IPS-15b (cell line): ENCODE measurements around the gene COL27A1.

Experiments used
- H3K27me3 ChIP-seq: one replicate; pipeline ENCODE4 v1.6.1; 2013; ENCODE audit warnings: low read length; ENCODE audit not compliant: control insufficient read depth, insufficient read depth
- H3K36me3 ChIP-seq: one replicate; pipeline ENCODE4 v1.6.1; 2013; ENCODE audit warnings: low read length; ENCODE audit not compliant: control insufficient read depth, insufficient read depth
- H3K4me1 ChIP-seq: one replicate; pipeline ENCODE4 v1.6.1; 2013; ENCODE audit warnings: mild to moderate bottlenecking, low read length; ENCODE audit not compliant: control insufficient read depth, insufficient read depth
- H3K4me3 ChIP-seq: one replicate; pipeline ENCODE4 v1.5.1; 2013; ENCODE audit warnings: low read depth, low read length
- H3K9ac ChIP-seq: one replicate; pipeline ENCODE4 v1.6.1; 2013; ENCODE audit warnings: low read depth, mild to moderate bottlenecking, low read length
- H3K9me3 ChIP-seq: one replicate; pipeline ENCODE4 v1.6.1; 2013; ENCODE audit warnings: mild to moderate bottlenecking, low read length; ENCODE audit not compliant: control insufficient read depth, insufficient read depth

Gene COL27A1

DNA sequence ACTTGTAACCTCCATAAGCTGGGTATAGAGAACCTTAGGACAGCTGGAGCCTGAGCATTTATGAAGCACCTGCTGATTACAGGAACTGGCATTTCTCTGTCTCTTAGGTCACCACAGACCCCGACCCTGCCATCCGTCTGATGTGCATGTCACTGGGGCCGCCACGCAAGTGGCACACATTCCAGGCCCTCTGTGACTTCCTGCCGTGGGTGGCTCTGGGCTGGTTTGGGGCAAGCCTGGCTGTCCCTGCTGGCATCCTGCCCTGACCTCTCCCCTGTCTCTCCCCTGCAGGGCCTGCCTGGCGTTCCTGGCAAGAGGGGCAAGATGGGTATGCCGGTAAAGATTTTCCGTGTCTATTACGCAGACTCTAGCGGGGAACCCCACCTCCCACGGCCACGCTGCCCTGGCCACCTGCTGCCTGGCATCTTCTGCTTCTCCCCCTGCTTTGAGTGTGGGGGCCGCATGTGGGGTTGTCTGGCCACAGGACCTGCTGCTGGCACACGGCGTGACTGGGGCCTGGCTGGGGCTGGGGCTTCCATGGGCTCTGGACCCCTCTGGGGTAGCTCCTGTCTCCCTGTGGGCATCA, 55.4 kb downstream of the COL27A1 start:
- H3K4me1 ChIP-seq, result no peaks in the 10 kb centered on the region
- H3K27me3 ChIP-seq, result no peaks in the 10 kb centered on the region
- peaks cover 15% of the 10 kb centered on the region for H3K36me3 ChIP-seq
- H3K9ac ChIP-seq, result no peak overlapping the region
- no peaks in the 10 kb centered on the region for H3K9me3 ChIP-seq
- no peak overlapping the region for H3K4me3 ChIP-seq

DNA sequence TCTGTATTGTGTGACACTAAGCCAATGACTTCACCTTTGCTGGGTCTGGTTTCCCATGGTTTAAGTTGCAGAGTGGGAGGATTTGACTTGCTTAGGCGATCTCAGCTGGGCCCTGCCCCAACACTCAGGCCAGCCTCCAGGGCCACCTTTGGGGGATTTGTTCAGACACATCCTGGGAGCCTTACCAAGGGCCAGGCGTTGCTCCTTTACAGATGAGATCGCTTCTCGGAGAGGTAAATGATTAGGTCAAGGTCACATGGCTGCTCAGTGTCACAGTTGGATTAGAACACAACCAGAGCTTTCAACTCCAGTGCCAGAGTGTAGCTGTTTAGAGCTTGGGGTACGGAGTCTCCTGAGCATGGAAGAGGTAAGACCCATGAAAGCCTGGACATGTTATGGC, 57.5 kb downstream of the COL27A1 start:
- Histone ChIP-seq H3K9ac (no peak overlapping the region), H3K36me3 (peaks cover 15% of the 10 kb centered on the region), H3K27me3 (no peaks in the 10 kb centered on the region), H3K9me3 (no peaks in the 10 kb centered on the region), H3K4me3 (no peak overlapping the region), H3K4me1 (no peaks in the 10 kb centered on the region)

DNA sequence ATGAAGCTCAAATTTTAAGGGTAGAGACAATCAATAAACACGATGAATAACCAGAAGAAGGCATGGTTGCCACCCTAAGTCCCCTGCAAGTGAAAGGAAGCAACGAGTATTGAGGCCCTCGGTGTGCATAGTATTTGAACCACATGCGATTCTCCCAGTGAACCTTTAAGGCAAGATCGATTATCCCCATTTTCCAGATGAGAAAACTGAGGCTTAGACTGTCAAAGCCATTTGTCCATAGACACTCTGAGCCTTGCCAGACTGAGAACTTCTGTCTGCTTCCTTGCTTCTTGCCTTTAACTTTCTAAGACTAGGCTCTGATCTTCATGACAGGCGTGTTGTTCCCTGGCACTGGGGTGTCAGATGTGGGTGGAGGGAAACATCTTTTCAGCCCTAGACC, 58.2 kb downstream of the COL27A1 start:
- no peaks in the 10 kb centered on the region for H3K9me3 ChIP-seq
- H3K36me3 ChIP-seq, result peaks cover 15% of the 10 kb centered on the region
- no peak overlapping the region for H3K9ac ChIP-seq
- H3K27me3 ChIP-seq, result no peaks in the 10 kb centered on the region
- H3K4me1 ChIP-seq, result no peaks in the 10 kb centered on the region
- no peak overlapping the region for H3K4me3 ChIP-seq

DNA sequence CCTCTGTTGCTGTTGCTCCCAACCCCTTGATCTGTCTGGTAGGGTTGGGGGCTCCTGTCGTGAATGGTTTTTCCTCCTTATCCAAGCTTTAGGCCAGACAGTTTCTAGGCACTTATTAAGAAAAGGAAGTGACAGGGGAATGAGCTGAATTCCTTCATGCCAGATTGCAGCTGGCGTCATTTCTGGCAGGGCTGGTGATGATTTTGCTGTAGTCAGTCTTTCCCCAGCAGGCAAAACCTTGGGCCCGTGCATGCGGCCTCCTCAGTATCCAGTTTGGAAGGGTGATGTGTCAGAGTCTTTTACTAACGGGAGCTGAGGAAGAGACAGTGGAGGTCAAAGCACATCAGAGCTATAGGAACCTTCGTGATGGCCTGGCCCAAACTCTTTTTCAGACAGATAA, 58.8 kb downstream of the COL27A1 start:
- no peak overlapping the region for H3K9ac ChIP-seq
- no peak overlapping the region for H3K4me3 ChIP-seq
- no peaks in the 10 kb centered on the region for H3K9me3 ChIP-seq
- no peaks in the 10 kb centered on the region for H3K27me3 ChIP-seq
- H3K4me1 ChIP-seq, result no peaks in the 10 kb centered on the region
- peaks cover 15% of the 10 kb centered on the region for H3K36me3 ChIP-seq

DNA sequence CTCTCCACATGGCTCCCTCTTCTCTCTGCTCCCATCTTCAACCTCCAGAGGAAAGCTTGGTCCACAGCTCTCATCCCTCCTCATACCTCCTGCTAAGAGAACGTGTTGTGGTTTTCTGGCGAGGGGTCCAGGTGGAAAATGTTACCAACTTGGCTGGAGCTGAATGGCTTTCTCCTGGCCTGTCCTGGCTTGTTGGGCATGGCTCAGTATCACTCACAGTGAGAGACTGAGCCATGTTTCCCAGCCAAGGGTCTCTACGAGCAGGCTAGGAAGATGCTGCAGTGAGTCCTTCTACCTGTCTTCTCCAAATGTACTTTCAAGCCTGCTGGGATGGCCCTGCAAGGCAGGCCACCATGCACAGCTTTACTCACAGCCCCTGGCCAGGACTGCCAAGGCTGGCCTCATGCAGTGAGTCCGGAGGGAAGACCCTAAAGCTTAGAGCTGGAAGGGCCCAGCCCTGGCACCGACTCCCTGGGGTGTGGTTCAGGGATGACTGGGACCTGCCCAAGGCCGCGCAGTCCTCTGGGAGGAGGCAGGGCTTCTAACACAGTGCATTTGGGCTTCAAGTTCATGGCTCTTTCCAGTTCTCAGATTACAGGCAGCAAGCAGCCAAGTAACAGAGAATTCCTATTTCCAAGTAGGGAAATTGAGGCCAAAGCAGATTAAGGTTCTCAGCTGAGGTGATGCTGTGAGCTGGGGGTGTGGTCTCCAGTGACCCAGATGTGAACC, 59.5 kb downstream of the COL27A1 start:
- Histone ChIP-seq H3K36me3 (peaks cover 8% of the 10 kb centered on the region), H3K4me1 (no peaks in the 10 kb centered on the region), H3K4me3 (no peak overlapping the region), H3K9me3 (no peaks in the 10 kb centered on the region), H3K27me3 (no peaks in the 10 kb centered on the region), H3K9ac (no peak overlapping the region)

DNA sequence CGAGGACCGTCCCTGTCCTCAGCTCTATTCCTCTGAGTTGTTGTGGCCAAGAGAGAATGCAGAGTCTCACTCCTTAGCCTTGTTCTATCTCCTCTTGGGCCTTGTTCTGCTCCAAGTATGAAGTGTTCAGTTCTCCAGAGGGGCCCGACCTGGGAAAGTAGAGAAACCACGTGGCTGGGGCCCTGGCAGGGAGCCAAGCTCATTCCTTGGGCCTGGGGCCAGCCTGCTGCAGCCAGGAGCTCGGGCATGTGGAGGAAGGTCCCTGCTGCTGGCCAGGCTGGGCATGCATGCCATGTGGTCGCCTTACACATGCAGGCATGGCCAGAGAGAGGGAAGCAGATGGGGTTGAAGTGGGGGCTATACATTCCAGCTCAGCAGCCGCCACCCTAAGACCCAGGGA, 60.7 kb downstream of the COL27A1 start:
- no peak overlapping the region for H3K9ac ChIP-seq
- H3K36me3 ChIP-seq, result peaks cover 8% of the 10 kb centered on the region

DNA sequence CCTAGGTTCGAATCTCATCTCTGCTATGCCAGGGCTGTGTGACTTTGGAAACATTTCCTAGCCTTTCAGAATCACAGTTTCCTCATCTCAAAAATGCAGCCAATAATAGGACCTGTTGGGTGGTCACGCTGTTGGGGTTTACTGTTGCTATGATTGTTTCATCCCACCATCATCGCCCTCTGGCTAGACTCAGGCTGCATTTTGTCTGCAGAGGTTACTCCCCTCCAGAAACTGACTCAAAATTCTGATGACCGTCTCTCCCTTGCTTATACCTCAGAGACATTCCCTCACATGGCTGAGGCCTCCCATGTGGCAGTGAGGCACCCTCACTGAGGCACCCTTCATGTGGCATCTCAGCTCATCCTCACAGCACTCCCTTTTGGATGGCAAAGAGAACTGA, 61.6 kb downstream of the COL27A1 start:
- H3K4me3 ChIP-seq, result no peak overlapping the region
- H3K27me3 ChIP-seq, result no peaks in the 10 kb centered on the region
- H3K4me1 ChIP-seq, result no peaks in the 10 kb centered on the region
- H3K9me3 ChIP-seq, result no peaks in the 10 kb centered on the region
- no peak overlapping the region for H3K9ac ChIP-seq
- H3K36me3 ChIP-seq, result peaks cover 8% of the 10 kb centered on the region

More for the DNA sequence above, 60.7 kb downstream of the COL27A1 start:
- no peaks in the 10 kb centered on the region for H3K4me1 ChIP-seq
- no peaks in the 10 kb centered on the region for H3K27me3 ChIP-seq
- no peaks in the 10 kb centered on the region for H3K9me3 ChIP-seq
- no peak overlapping the region for H3K4me3 ChIP-seq

DNA sequence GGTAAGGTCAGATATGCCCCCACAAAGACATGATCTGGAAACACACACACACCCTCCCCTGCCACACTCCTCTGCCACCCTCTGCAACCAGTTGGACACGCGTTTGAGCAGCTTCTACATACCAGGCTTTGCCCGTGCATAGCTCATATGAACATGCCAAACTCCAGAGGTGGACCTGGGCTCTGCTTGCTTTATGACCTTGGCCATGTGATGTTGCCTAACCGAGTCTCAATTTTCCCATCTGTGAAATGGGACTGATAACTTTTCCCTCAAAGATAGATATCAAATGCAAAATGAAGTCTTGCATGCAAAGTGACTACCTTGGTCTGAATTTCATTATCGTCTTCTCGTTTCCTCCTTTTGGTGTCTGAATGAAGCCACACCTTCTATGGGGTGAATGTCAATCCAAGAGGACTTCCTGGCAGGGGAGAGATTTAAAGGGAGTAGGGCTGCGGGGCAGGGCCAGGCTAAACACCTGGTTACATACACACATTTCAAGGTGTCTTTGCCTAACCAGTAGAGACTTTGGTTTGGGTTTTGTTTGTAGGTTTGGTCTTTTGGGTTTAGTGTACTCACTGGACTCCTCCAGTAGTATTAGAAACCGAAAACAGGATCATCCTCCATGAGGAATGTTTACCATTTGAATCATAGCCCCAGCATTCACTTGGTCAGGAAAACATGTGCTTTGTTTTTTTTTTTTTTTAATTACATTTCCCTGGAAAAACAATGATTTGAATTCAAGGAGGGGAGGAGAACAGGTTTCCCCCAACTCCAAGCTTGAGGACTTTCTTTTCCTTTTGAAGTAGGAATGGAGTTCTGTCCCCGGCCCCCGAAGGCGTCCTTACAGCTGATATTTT, 63.2 kb downstream of the COL27A1 start:
- no peaks in the 10 kb centered on the region for H3K4me1 ChIP-seq
- H3K4me3 ChIP-seq, result no peak overlapping the region
- no peaks in the 10 kb centered on the region for H3K9me3 ChIP-seq
- peaks cover 6% of the 10 kb centered on the region for H3K36me3 ChIP-seq
- H3K9ac ChIP-seq, result no peak overlapping the region
- H3K27me3 ChIP-seq, result no peaks in the 10 kb centered on the region

DNA sequence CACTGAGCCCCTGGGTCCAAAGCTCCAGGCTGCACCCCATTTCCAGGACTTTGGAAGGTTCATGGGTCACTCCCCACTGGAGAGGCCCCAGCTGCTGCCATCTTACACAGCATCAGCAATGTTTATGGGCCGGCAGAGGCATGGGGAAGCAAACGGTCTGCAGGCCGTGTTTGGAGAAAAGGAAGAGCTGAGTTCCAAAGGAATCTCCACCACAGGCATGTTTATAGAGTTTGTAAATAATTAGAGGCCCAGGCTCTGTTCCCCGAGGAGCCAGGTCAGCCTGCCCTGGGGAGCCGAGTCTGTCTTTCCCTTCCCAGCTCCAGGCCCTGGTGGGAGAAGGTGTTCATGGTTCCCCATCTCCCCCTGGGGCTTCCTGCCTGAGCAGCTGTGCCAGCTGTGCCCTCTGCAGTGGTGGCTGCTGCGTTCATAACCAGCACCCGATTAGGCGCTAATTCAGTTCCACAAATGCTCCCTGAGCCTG, 64.8 kb downstream of the COL27A1 start:
- Histone ChIP-seq H3K9ac (no peak overlapping the region), H3K4me1 (no peaks in the 10 kb centered on the region), H3K4me3 (no peak overlapping the region), H3K9me3 (no peaks in the 10 kb centered on the region), H3K36me3 (peaks cover 6% of the 10 kb centered on the region), H3K27me3 (no peaks in the 10 kb centered on the region)

DNA sequence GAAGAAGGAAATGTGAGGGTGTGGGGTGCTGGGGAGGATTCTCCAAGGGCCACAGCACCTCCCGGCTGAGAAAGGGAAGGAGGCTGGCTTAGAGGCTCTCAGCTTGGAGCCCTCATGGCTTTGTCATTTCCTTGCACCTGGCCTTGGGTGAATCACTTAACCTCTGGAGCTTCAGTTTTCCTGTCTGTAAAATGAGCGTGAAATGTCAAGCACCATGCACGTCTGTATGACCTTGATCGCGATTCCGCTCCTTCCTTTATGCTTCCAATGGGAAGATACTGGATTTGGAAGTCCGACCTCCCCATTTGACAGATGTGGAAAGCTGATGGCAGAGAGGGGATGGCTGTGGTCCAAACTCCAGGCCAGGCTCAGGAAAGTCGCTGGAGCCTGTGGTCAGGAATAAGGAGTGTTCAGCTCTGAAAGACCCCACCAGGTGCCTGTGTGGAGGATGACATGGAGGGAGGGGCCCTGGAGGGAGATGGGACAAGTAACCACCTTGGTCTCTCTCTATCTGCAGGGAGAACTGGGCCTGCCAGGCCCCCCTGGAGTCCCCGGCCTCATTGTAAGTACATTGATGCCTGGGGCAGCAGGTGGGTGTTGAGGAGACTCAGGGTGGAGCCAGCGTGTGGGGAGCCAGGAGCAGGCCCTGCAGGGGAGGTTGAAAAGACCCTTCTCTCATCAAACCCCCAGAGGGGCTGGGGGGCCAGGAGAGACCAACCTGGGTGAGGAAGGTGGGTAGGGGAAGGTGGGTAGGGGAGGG, 66.5 kb downstream of the COL27A1 start:
- Histone ChIP-seq H3K4me3 (no peak overlapping the region), H3K9me3 (no peaks in the 10 kb centered on the region), H3K27me3 (no peaks in the 10 kb centered on the region), H3K36me3 (peaks cover 4% of the 10 kb centered on the region), H3K4me1 (no peaks in the 10 kb centered on the region), H3K9ac (no peak overlapping the region)

DNA sequence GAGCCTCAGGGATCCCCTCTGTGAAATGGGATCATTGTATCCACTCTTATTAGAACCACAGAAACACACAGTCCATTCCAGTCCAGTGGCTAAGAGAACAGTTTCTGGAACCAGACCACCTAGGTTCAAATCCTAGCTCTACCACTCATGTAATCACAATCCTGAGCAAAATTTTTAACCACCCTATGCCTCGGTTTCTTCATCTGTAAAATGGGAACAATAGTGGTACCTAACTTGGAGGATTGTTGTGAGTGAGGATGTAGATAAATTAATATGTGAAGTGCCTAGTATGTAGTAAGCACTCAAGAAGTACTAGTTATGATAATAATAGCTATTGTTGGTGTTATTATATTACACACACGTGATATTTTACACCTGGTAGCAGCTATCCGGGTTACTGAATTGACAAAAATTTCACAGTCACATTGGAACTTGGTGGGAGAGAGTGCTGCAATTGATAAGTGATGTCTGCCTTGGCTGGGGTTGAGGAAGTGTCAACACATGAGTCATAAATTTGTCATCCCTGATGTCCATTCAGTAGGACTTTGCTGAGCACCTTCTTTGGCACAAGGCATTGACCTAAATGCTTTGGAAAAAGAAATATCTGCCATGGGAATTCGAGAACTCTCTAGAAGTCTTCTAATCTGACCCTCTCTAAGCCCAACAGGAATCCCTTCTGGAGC, 68.4 kb downstream of the COL27A1 start:
- Histone ChIP-seq H3K9me3 (no peaks in the 10 kb centered on the region), H3K4me3 (no peak overlapping the region), H3K27me3 (no peaks in the 10 kb centered on the region), H3K4me1 (no peaks in the 10 kb centered on the region), H3K9ac (no peak overlapping the region), H3K36me3 (peaks cover 4% of the 10 kb centered on the region)
